Heart right ventricle (tissue), 16 donors: ENCODE results near the gene CD151. TPM values are rescaled to one million over a fixed set of nuclear protein-coding genes. Genes with fewer than 3 reads are reported as not detected.
A peak's percentile ranks its signal among the peaks of the same experiment; 100 is the strongest.

Source experiments
- ATAC-seq, 8 donors: fragments of 200-7000 bp; cut with Tn5 transposase; one replicate each; pipeline ENCODE4 v1.9.1; 2020; ENCODE audit warnings: mild to moderate bottlenecking in 8 of 8, moderate library complexity in 8 of 8, moderate number of reproducible peaks in 1 of 8
- DNase-seq, 2 donors: peaks; one replicate each; pipeline ENCODE4 v3.0.0-alpha.2; 2020
- H3K27ac ChIP-seq, 10 donors: fragments of 200-600 bp; sonication (generic) in 2 of 10; one replicate each; pipeline versions ENCODE4 v1.5.0 to v1.8.0; 2020 to 2022; ENCODE audit warnings: mild to moderate bottlenecking in 3 of 10
- H3K27me3 ChIP-seq, 7 donors: fragments of 200-600 bp; one replicate each; pipeline ENCODE4 v1.8.0; 2021 to 2022; ENCODE audit warnings: mild to moderate bottlenecking in 2 of 7
- H3K36me3 ChIP-seq, 9 donors: fragments of 200-600 bp; sonication (generic) in 1 of 9; one replicate each; pipeline versions ENCODE4 v1.5.0 to v1.8.0; 2020 to 2022; ENCODE audit warnings: mild to moderate bottlenecking in 2 of 9
- H3K4me1 ChIP-seq, 9 donors: fragments of 200-600 bp; sonication (generic) in 1 of 9; one replicate each; pipeline versions ENCODE4 v1.5.0 to v1.8.0; 2020 to 2022; ENCODE audit warnings: mild to moderate bottlenecking in 4 of 9
- H3K4me3 ChIP-seq, 10 donors: fragments of 200-600 bp; sonication (generic) in 2 of 10; one replicate each; pipeline versions ENCODE4 v1.5.0 to v1.8.0; 2020 to 2022; ENCODE audit warnings: mild to moderate bottlenecking in 7 of 10, moderate library complexity in 2 of 10
- H3K9me3 ChIP-seq, 11 donors: fragments of 200-600 bp in 10 of 11; sonication (generic) in 2 of 11; one replicate each; pipeline versions ENCODE4 v1.5.0 to v1.8.0; 2013 to 2022; ENCODE audit warnings: mild to moderate bottlenecking in 2 of 11, control low read depth in 1 of 11, moderate library complexity in 1 of 11
- WGBS, 2 donors: extraction: QIAGEN DNeasy Blood & Tissue Kit; methylation state at CpG; one replicate each; pipeline ENCODE4 v1.1.7; 2013; ENCODE audit warnings: inconsistent platforms in 1 of 2; 5-methylcytosine and 5-hydroxymethylcytosine counted together
- intact Hi-C, 10 donors: fragments of 100-400 bp; cut with DNase I; formaldehyde crosslinking; loops; one replicate each; pipeline versions ENCODE4 v1.11.1 to v1.14.2; 2022
- polyA plus RNA-seq, 2 donors: library from polyadenylated mRNA; stranded (reverse); fragments of 200-250 nt; gene quantifications; one replicate each; pipeline ENCODE4 v1.2.3, GENCODE V29; 2013
- total RNA-seq, 10 donors: library from RNA; stranded (reverse); fragmentation: NEBNext Ultra II Directional in 3 of 10; extraction: Animal tissue kit (Norgen Biotek cat#: 25700) in 3 of 10; gene quantifications; one replicate each; pipeline versions ENCODE4 v1.2.1 to v1.2.4, GENCODE V29; 2021 to 2023
- TF ChIP-seq, protein P1 (sequence below), 9 donors: fragments of 200-600 bp; sonication (generic) in 2 of 9; IDR thresholded peaks; one replicate each; pipeline versions ENCODE4 v1.5.0 to v1.8.0; 2021 to 2022; ENCODE audit warnings: antibody characterized with exemption in 9 of 9, mild to moderate bottlenecking in 5 of 9, moderate library complexity in 1 of 9
- donor health status: Arrhythmogenic right ventricular cardiomyopathy.
- donor health status: ischemic (EF 13 %, LVEDD 7.1; RV severe dilation, severe dysfunction).
- donor health status: healthy with polysubstance abuse.
- donor health status: DM: no; HTN: yes; CAD: no.
- donor health status: DM: no; HTN: no; CAD: no.
- donor health status: ischemic (EF 25% LVEDD 6.9; RV normal size, moderate dysfunction).
- donor health status: ischemic (EF 25% LVEDD 5.7; RV mildly dilated, moderate dysfunction).
- donor health status: healthy.
- donor health status: DM: yes; HTN: yes; CAD: no.
- donor health status: Ischemic cardiomyopathy.
- donor health status: ischemic (EF 35%, LVEDD 5.7; RV mildly dilated, moderate dysfunction).
- donor health status: nonischemic (EF 11% LVEDD 7.7; RV severe dilation, severe dysfunction).
- donor health status: DM: yes; HTN: yes; CAD: no.
- donor health status: PGD.
- donor health status: ischemic (EF 29% LVEDD 5.4; RV normal size, mild dysfunction).
- donor health status: nonischemic (EF 23%, LVEDD 6.1; RV moderate dilation, normal function).

CD151 gene
- total and polyA plus RNA-seq, 12 donors = 286 to 684 (median 466) TPM

- TF ChIP-seq, protein P1, sequence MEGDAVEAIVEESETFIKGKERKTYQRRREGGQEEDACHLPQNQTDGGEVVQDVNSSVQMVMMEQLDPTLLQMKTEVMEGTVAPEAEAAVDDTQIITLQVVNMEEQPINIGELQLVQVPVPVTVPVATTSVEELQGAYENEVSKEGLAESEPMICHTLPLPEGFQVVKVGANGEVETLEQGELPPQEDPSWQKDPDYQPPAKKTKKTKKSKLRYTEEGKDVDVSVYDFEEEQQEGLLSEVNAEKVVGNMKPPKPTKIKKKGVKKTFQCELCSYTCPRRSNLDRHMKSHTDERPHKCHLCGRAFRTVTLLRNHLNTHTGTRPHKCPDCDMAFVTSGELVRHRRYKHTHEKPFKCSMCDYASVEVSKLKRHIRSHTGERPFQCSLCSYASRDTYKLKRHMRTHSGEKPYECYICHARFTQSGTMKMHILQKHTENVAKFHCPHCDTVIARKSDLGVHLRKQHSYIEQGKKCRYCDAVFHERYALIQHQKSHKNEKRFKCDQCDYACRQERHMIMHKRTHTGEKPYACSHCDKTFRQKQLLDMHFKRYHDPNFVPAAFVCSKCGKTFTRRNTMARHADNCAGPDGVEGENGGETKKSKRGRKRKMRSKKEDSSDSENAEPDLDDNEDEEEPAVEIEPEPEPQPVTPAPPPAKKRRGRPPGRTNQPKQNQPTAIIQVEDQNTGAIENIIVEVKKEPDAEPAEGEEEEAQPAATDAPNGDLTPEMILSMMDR (IDR thresholded peaks at IDR 0.05) = no peak
- intact Hi-C loops = no loop called here
- Histone ChIP-seq H3K4me3 (peak overlapping the region; percentile 36 to 91 (median 79)), H3K27ac (peak overlapping the region; percentile 73 to 99 (median 96)), H3K36me3 (peaks cover 0 to 26% (median 21%) of the 10 kb centered on the region in 9 donors), H3K27me3 (peaks cover 0 to 42% (median 0%) of the 10 kb centered on the region in 7 donors), H3K9me3 (no peaks in the 10 kb centered on the region), H3K4me1 (peaks cover 31 to 93% (median 81%) of the 10 kb centered on the region in 9 donors)
- WGBS, 2 donors = 0 to 1% methylated on average over 49 to 53 of the region's 55 CpGs
- DNase-seq (peak in 1 of 2 donors; percentile 72), ATAC-seq (peak; percentile 7 to 38 (median 22))
Observed at GRCh38 chr11:833114-833791, 501 bp downstream of the CD151 start.

GRCh38 chr11:833849-834311 is 1.1 kb downstream of the CD151 start:
- Histone ChIP-seq H3K4me1 (peaks cover 24 to 93% (median 81%) of the 10 kb centered on the region in 9 donors), H3K4me3 (peak overlapping the region; percentile 36 to 91 (median 79)), H3K27ac (peak overlapping the region; percentile 73 to 99 (median 96)), H3K27me3 (peaks cover 0 to 36% (median 0%) of the 10 kb centered on the region in 7 donors), H3K9me3 (no peaks in the 10 kb centered on the region), H3K36me3 (peaks cover 0 to 32% (median 27%) of the 10 kb centered on the region in 9 donors)
- 39 to 50% methylated on average over 9 of the region's 9 CpGs for WGBS, 2 donors
- no peak for ATAC-seq
- TF ChIP-seq, protein P1 (IDR thresholded peaks at IDR 0.05) = no peak
- DNase-seq = no peak
- intact Hi-C loops = loop anchor here in 1 of 10 donors (1.0 kb wide), 1 partner anchor 33 kb away; no protein-coding TSS in a partner anchor

DNA sequence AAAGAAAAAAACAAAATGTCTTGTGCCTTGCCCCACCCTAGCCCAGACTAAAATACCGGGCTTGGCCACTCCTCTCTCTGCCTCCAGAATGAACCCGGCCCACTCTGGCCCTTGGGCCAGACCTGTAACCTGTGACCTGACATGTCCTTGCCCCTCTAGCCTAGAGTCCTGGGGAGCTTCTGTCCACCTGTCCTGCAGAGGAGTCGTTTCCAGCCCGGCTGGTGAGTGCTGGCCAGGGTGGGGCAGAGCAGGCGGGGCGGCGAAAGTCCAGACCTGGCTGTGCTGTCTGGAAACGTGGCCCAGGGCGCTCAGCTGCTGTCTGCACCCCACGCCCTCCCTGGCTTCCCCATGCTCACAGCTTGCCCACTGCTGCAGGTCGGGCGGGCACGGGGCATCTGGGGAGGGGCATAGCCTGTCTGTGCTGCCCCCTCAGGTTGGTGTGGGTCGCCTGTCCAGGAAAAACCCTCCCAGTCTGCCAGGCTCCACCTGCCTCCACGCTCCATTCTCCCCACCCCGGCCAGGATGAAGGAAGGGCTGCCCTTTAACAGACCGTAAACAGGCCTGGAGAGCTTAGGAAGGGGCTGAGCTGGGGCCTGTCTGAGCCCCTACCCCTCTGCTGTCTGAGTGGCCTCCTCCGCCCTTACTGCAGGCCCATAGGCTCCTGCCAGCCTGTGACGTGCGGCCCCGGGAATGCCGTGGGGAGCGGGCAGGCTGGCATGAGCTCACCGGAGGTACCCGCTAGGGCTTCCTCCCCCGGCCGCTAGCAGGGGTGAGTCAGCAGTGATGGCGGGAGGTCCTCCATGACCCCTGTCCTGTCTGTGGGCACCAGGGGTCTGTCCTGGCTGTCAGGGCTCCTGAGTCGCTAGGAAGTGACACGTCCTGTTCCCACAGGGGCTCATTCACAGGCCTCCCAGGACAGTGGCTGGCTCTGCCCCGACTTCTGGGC is 1.9 kb downstream of the CD151 start:
- DNase-seq = peak; percentile 82 to 84
- 27 to 31% methylated on average over 31 of the region's 31 CpGs for WGBS, 2 donors
- H3K27ac ChIP-seq = peak overlapping the region; percentile 73 to 99 (median 96)
- TF ChIP-seq, protein P1 (IDR thresholded peaks at IDR 0.05) = no peak
- H3K9me3 ChIP-seq = no peaks in the 10 kb centered on the region
- intact Hi-C loops = loop anchor here in 1 of 10 donors (1.0 kb wide), 1 partner anchor 33 kb away; no protein-coding TSS in a partner anchor
- peak; percentile 17 to 73 (median 64) for ATAC-seq
- H3K36me3 ChIP-seq = peaks cover 0 to 40% (median 33%) of the 10 kb centered on the region in 9 donors
- peaks cover 0 to 29% (median 0%) of the 10 kb centered on the region in 7 donors for H3K27me3 ChIP-seq
- peaks cover 22 to 93% (median 78%) of the 10 kb centered on the region in 9 donors for H3K4me1 ChIP-seq
- H3K4me3 ChIP-seq = peak overlapping the region; percentile 4 to 91 (median 79)

DNA sequence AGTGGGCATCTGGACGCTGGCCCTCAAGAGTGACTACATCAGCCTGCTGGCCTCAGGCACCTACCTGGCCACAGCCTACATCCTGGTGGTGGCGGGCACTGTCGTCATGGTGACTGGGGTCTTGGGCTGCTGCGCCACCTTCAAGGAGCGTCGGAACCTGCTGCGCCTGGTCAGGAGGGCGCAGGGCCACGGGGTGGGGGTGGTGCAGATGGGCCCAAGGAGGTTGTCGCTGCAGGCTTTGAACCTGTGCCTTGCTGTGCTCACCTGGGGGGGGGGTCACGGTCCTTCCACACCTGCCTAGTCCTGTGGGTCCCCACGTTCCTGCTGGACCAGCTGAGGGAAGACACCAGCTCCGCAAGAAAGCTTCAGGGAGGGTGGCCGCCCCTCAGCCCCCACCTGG is 3.5 kb downstream of the CD151 start:
- no peaks in the 10 kb centered on the region for H3K9me3 ChIP-seq
- intact Hi-C loops = no loop called here
- H3K4me1 ChIP-seq = peaks cover 24 to 93% (median 75%) of the 10 kb centered on the region in 9 donors
- peaks cover 0 to 56% (median 44%) of the 10 kb centered on the region in 9 donors for H3K36me3 ChIP-seq
- TF ChIP-seq, protein P1 (IDR thresholded peaks at IDR 0.05) = no peak
- ATAC-seq (no peak), DNase-seq (no peak)
- H3K4me3 ChIP-seq = no peak overlapping the region
- peaks cover 0 to 13% (median 0%) of the 10 kb centered on the region in 7 donors for H3K27me3 ChIP-seq
- H3K27ac ChIP-seq = peak overlapping the region in 6 of 10 donors; percentile 32 to 99 (median 70)
- WGBS, 2 donors = 94 to 97% methylated on average over 14 of the region's 14 CpGs
